Activated naive CD4-positive, alpha-beta T cell treated with anti-CD3 and anti-CD28 coated beads for 36 hours (primary cell): ENCODE results near the gene RUNDC1. TPM values are rescaled to one million over a fixed set of nuclear protein-coding genes. Genes with fewer than 3 reads are reported as not detected.
A peak's percentile ranks its signal among the peaks of the same experiment; 100 is the strongest.

ENCODE experiments used
- CTCF ChIA-PET: fragments of 350-600 bp; sonication (Branson Sonifier 250); formaldehyde crosslinking; loops from one replicate; lab custom pipeline; 2021; ENCODE audit warnings: antibody characterized with exemption; lab: Charles Lee
- DNase-seq: peaks from one replicate; pipeline ENCODE4 v3.0.0-alpha.2; 2020
- H3K27ac Mint-ChIP-seq: one replicate; pipeline ENCODE4 v1.8.0; 2021; ENCODE audit warnings: mild to moderate bottlenecking, mixed read lengths
- H3K27me3 Mint-ChIP-seq: one replicate; pipeline ENCODE4 v1.8.0; 2021; ENCODE audit warnings: low read depth, mixed read lengths
- H3K36me3 Mint-ChIP-seq: one replicate; pipeline ENCODE4 v1.8.0; 2021; ENCODE audit warnings: low read depth, mixed read lengths
- H3K4me1 Mint-ChIP-seq: one replicate; pipeline ENCODE4 v1.8.0; 2021; ENCODE audit warnings: low read depth, mixed read lengths
- H3K4me3 Mint-ChIP-seq: one replicate; pipeline ENCODE4 v1.8.0; 2021; ENCODE audit warnings: mild to moderate bottlenecking, moderate library complexity, mixed read lengths
- H3K9me3 Mint-ChIP-seq: one replicate; pipeline ENCODE4 v1.8.0; 2021; ENCODE audit warnings: mixed read lengths
- intact Hi-C: fragments of 100-400 bp; cut with micrococcal nuclease; formaldehyde crosslinking; loops from one replicate; pipeline ENCODE4 v1.15.1; 2023
- total RNA-seq, 2 experiments: library from RNA; stranded (reverse); gene quantifications; one replicate each; pipeline ENCODE4 v1.2.3, GENCODE V29; 2021

Gene RUNDC1
- total RNA-seq, 2 experiments from 2014 or later, result 5.9 to 6.5 TPM

GRCh38 chr17:43014020-43014648, 33.8 kb downstream of the RUNDC1 start:
- no peak for DNase-seq
- Mint-ChIP-seq H3K9me3 (no peaks in the 10 kb centered on the region), H3K27ac (no peak overlapping the region), H3K27me3 (no peaks in the 10 kb centered on the region), H3K4me3 (no peak overlapping the region), H3K4me1 (peaks cover 15% of the 10 kb centered on the region), H3K36me3 (peaks cover 8% of the 10 kb centered on the region)
- CTCF ChIA-PET, result no interaction called here
- intact Hi-C loops, result no loop called here

GRCh38 chr17:43014649-43015542, 34.5 kb downstream of the RUNDC1 start:
- H3K9me3 Mint-ChIP-seq, result no peaks in the 10 kb centered on the region
- no peak for DNase-seq
- H3K4me3 Mint-ChIP-seq, result no peak overlapping the region
- CTCF ChIA-PET, result no interaction called here
- H3K27me3 Mint-ChIP-seq, result no peaks in the 10 kb centered on the region
- H3K27ac Mint-ChIP-seq, result peak overlapping the region; percentile 19
- H3K36me3 Mint-ChIP-seq, result peaks cover 8% of the 10 kb centered on the region
- peaks cover 21% of the 10 kb centered on the region for H3K4me1 Mint-ChIP-seq
- intact Hi-C loops, result no loop called here

DNA sequence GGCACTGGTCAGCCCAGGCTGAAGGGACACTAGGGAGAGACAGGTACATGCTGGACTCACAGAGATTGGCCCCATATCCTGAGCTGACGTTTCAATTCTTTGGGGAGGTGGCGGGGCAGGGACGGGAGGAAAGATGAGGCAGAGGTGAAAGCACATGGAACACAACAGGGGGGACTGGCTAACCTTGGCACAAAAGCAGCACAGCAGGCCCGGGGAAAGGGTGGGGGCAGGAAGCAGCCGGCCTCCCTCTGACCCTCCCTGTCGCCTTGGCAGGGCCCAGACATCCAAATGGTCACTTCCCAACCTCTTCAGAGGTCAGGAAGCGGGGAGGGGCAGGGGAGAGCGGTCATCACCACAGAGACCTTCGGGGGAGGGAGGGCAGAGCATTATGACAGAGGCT, 35.2 kb downstream of the RUNDC1 start:
- no peak overlapping the region for H3K27ac Mint-ChIP-seq
- H3K36me3 Mint-ChIP-seq, result peaks cover 7% of the 10 kb centered on the region
- no peak for DNase-seq
- H3K27me3 Mint-ChIP-seq, result no peaks in the 10 kb centered on the region
- no peak overlapping the region for H3K4me3 Mint-ChIP-seq
- CTCF ChIA-PET, result no interaction called here
- H3K9me3 Mint-ChIP-seq, result no peaks in the 10 kb centered on the region
- peaks cover 17% of the 10 kb centered on the region for H3K4me1 Mint-ChIP-seq
- intact Hi-C loops, result no loop called here

GRCh38 chr17:43016216-43016615, 35.9 kb downstream of the RUNDC1 start:
- CTCF ChIA-PET, result no interaction called here

DNA sequence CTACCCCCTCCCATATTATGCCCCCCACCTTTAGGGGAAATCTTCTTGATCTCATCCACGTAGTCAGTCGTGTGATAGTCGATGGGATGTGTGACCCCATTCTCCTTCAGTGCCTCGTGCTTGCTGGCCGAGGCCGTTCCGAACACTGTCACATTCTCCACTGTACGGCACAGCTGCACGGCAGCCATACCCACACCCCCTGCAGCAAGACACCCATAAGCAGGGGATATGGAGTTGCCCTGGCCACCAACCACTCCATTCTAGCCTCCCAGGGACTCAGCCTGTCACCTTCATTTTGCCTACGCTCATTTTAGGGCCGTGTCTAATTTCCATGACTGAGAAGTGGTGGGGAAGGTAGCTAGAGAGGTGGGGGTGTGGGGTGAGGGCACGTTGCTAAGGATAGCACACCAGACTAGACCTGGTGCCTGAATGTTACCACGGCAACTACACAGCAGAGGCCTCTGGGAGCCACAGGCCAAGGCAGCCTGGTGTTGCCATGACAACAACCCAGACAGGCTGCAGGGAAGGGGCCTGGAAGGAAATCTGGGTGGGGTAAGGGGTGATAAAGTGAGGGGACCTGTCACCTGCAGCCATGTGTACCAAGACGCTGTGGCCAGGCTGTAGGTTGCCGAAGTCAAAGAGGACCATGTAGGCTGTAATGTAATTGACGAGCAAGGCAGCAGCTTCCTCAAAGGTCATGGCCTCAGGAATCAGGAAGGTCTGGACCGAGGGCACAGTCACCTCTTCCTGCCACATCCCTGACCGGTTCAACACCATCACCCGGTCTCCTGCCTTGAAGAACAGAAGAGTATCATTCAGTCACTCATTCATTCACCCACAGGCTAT, 37.9 kb downstream of the RUNDC1 start:
- CTCF ChIA-PET, result interaction anchor here (0.6 kb wide), 1 partner anchor 533 kb away, joined by 5 read pairs; no protein-coding TSS in a partner anchor

More at GRCh38 chr17:43016216-43016615, 35.9 kb downstream of the RUNDC1 start:
- H3K4me1 Mint-ChIP-seq, result peaks cover 20% of the 10 kb centered on the region
- no peak overlapping the region for H3K27ac Mint-ChIP-seq
- no peak for DNase-seq
- no peaks in the 10 kb centered on the region for H3K27me3 Mint-ChIP-seq
- intact Hi-C loops, result no loop called here
- H3K4me3 Mint-ChIP-seq, result no peak overlapping the region
- no peaks in the 10 kb centered on the region for H3K9me3 Mint-ChIP-seq
- peaks cover 7% of the 10 kb centered on the region for H3K36me3 Mint-ChIP-seq

GRCh38 chr17:43018932-43019331, 38.6 kb downstream of the RUNDC1 start:
- DNase-seq, result no peak
- intact Hi-C loops, result no loop called here
- H3K27ac Mint-ChIP-seq, result no peak overlapping the region
- no peak overlapping the region for H3K4me3 Mint-ChIP-seq
- peaks cover 26% of the 10 kb centered on the region for H3K4me1 Mint-ChIP-seq
- H3K36me3 Mint-ChIP-seq, result no peaks in the 10 kb centered on the region
- CTCF ChIA-PET, result no interaction called here
- no peaks in the 10 kb centered on the region for H3K27me3 Mint-ChIP-seq
- no peaks in the 10 kb centered on the region for H3K9me3 Mint-ChIP-seq

More for the DNA sequence above, 37.9 kb downstream of the RUNDC1 start:
- Mint-ChIP-seq H3K27me3 (no peaks in the 10 kb centered on the region), H3K4me3 (no peak overlapping the region), H3K27ac (no peak overlapping the region), H3K9me3 (no peaks in the 10 kb centered on the region), H3K36me3 (peaks cover 4% of the 10 kb centered on the region), H3K4me1 (peaks cover 24% of the 10 kb centered on the region)
- DNase-seq, result no peak
- intact Hi-C loops, result no loop called here

DNA sequence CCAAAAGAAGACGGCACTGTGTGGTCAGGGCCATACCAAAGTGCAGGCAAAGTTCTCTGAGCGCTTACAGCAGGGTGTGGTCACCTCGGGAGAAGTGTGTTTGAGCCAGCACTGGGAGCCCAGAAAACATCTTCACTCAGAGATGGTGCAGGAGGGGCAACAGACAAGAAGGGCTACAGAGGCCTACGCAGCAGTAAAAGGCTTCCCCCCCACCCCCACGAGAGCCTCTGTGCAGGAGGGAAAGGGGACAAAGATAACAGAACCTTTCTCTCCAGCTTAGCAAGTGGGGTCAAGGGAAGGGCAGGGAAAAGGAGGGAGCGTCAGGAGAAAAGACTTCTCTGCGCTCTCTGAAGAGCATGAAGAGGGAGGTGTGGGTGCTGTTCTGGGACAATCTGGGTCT, 39.1 kb downstream of the RUNDC1 start:
- Mint-ChIP-seq H3K4me3 (no peak overlapping the region), H3K27me3 (no peaks in the 10 kb centered on the region), H3K9me3 (no peaks in the 10 kb centered on the region), H3K27ac (no peak overlapping the region), H3K36me3 (no peaks in the 10 kb centered on the region), H3K4me1 (peaks cover 29% of the 10 kb centered on the region)
- intact Hi-C loops, result no loop called here
- CTCF ChIA-PET, result no interaction called here
- no peak for DNase-seq

DNA sequence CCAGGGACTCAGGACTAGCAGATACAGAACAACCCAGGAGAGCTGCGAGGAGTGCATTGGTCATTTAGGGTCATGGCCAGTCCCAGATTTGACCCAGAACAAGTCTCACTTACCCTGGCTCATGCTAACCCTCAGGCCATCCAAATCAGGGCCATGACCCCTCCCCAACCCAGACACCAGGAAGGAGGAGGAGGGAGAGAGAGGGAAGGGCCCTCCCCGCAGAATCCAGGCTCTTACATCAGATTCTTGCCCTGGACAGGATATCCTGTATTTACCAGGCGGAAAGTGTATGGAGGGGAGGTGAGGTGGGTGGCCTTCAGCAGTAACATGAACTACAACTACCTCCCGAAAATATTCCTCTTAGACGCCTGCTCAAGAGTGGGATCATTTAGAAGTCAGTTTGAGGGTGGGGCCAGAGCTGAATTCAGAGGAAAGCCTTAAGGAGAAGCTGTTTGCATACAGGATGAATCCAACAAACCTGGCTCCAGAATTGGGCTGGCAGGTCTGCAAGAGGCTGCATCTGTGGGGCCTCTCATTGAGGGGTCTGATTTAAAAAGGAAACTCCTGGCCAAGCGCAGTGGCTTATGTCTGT, 39.8 kb downstream of the RUNDC1 start:
- CTCF ChIA-PET, result interaction anchor here (0.5 to 1.7 kb wide), 3 partner anchors 13 to 60 kb away, joined by 3 to 5 read pairs (median 3); partner anchors contain the start of gene IFI35
- H3K4me3 Mint-ChIP-seq, result peak overlapping the region; percentile 21

DNA sequence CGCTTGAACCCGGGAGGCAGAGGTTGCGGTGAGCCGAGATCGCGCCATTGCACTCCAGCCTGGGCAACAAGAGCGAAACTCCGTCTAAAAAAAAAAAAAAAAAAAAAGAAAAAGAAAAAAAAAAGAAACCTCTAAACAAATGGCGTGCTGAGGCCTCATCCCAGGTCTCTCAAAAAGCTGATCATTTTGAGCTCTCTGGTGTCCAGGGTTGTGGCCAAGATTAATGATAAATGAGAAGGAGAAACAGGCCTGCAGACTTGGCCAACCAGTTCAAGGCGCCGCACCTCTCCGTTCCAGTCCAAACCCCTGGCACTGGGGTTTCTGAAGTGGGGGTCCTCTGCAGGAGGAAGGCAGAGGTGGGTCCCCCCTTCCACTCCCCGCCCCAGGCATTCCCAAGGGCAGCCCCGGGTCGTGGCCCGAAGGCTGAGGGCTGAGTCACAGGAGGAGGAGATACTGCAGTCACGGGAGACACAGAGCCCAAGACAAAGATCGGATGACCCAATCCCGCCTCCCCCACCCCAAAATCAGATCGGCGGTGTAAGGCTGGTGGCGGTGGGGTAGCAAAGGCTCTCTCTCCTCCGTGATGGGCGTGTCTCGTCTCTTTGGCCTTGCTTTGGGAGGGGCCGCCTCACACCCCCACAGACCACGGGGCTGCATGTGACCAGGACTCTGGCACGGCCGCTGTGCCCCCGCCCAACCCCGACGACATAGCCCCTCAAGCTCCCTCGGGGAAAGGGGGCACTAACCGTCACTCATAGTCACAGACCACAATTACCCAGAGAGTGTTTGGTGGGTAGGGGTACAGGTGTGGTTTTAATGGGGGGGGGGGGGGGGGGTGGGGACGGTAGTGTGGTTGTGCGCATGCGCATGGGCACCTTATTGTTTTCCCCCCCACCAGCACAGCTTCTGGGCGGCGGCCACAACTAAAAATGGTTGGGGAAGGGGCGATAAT, 40.7 kb downstream of the RUNDC1 start:
- intact Hi-C loops, result no loop called here
- Mint-ChIP-seq H3K4me1 (peaks cover 34% of the 10 kb centered on the region), H3K4me3 (peak overlapping the region; percentile 82), H3K27ac (no peak overlapping the region), H3K36me3 (no peaks in the 10 kb centered on the region), H3K9me3 (no peaks in the 10 kb centered on the region), H3K27me3 (no peaks in the 10 kb centered on the region)
- no peak for DNase-seq
- CTCF ChIA-PET, result interaction anchor here (0.5 to 1.7 kb wide), 4 partner anchors 14 to 61 kb away, joined by 3 to 5 read pairs (median 4); partner anchors contain the start of gene IFI35

More for the DNA sequence above, 39.8 kb downstream of the RUNDC1 start:
- Mint-ChIP-seq H3K27me3 (no peaks in the 10 kb centered on the region), H3K36me3 (no peaks in the 10 kb centered on the region), H3K27ac (no peak overlapping the region), H3K4me1 (peaks cover 34% of the 10 kb centered on the region), H3K9me3 (no peaks in the 10 kb centered on the region)
- intact Hi-C loops, result no loop called here
- DNase-seq, result no peak

- peak within 1 kb of the TSS; percentile 82 for H3K4me3 Mint-ChIP-seq
These were observed 41.6 kb downstream of the RUNDC1 start, which contains the start of gene VAT1 for GRCh38 chr17:43021741-43022512. VAT1 (minus strand) TSS chr17:43022385; CDS start chr17:43022322, 63 bp downstream.

More at GRCh38 chr17:43021741-43022512, 41.6 kb downstream of the RUNDC1 start, which contains the start of gene VAT1:
- Mint-ChIP-seq H3K36me3 (no peaks in the 10 kb centered on the region), H3K9me3 (no peaks in the 10 kb centered on the region), H3K4me1 (peaks cover 34% of the 10 kb centered on the region), H3K27me3 (no peaks in the 10 kb centered on the region), H3K27ac (no peak within 1 kb of the TSS)
- peak; percentile 56 for DNase-seq
- intact Hi-C loops, result no loop called here
- CTCF ChIA-PET, result interaction anchor here (0.9 to 1.7 kb wide), 2 partner anchors 16 to 25 kb away, joined by 5 read pairs; partner anchors contain the start of gene IFI35
